ENCODE results near the gene KITLG.

Gene KITLG

DNA sequence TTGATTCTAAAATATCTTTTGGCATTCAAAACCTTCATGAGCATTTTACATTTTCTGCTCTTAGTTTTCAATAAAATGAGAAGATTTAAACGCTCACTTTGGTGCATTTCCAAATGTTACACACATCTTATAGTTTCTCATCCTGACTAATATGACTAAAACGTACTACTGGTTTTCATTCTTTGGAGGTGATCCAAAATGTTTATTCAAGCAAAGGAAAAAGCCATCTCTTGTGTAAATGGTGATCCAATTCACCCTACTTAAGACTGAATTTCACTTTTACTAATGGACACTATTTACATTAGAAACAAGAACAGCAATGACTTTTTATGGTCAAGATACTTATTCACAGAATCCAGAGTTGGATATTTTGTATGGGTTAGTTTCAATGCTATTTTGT is 86.6 kb downstream of the KITLG start:
- H3K27ac ChIP-seq (replicated peaks): no peak overlapping the region

DNA sequence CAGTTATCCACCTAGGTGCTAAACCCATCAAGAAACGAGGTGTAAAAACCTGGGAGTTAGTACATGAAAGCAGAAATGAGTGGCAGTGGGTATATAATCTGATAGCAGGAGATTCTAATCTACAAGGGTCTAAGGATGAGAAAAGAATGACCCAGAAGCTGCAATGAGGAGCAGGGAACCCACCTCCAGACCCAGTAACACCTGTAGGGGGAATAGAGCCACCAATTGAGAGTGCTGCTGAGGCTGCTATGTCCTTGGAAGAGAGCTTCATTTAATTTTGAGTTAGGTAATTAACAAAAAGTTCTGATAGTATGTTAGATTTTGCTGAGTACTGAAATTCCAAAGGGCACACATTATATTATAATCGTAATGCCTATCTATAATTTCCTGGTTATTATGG is 89.8 kb downstream of the KITLG start:
- no peaks in the 10 kb centered on the region for H3K27me3 ChIP-seq (ENCODE audit: insufficient read depth, poor library complexity, severe bottlenecking)
- TF ChIP-seq, protein P1, sequence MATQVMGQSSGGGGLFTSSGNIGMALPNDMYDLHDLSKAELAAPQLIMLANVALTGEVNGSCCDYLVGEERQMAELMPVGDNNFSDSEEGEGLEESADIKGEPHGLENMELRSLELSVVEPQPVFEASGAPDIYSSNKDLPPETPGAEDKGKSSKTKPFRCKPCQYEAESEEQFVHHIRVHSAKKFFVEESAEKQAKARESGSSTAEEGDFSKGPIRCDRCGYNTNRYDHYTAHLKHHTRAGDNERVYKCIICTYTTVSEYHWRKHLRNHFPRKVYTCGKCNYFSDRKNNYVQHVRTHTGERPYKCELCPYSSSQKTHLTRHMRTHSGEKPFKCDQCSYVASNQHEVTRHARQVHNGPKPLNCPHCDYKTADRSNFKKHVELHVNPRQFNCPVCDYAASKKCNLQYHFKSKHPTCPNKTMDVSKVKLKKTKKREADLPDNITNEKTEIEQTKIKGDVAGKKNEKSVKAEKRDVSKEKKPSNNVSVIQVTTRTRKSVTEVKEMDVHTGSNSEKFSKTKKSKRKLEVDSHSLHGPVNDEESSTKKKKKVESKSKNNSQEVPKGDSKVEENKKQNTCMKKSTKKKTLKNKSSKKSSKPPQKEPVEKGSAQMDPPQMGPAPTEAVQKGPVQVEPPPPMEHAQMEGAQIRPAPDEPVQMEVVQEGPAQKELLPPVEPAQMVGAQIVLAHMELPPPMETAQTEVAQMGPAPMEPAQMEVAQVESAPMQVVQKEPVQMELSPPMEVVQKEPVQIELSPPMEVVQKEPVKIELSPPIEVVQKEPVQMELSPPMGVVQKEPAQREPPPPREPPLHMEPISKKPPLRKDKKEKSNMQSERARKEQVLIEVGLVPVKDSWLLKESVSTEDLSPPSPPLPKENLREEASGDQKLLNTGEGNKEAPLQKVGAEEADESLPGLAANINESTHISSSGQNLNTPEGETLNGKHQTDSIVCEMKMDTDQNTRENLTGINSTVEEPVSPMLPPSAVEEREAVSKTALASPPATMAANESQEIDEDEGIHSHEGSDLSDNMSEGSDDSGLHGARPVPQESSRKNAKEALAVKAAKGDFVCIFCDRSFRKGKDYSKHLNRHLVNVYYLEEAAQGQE (IDR thresholded peaks at IDR 0.05; ENCODE audit: insufficient replicate concordance, low read depth): no peak
- TF ChIP-seq GABPA (IDR thresholded peaks at IDR 0.05; ENCODE audit: low read depth): no peak
- TF ChIP-seq SPI1 (IDR thresholded peaks at IDR 0.05; ENCODE audit: borderline replicate concordance, low read depth): no peak
- TF ChIP-seq POLR2AphosphoS5 (IDR thresholded peaks at IDR 0.05; ENCODE audit: low read depth): no peak
- TF ChIP-seq, protein P2, sequence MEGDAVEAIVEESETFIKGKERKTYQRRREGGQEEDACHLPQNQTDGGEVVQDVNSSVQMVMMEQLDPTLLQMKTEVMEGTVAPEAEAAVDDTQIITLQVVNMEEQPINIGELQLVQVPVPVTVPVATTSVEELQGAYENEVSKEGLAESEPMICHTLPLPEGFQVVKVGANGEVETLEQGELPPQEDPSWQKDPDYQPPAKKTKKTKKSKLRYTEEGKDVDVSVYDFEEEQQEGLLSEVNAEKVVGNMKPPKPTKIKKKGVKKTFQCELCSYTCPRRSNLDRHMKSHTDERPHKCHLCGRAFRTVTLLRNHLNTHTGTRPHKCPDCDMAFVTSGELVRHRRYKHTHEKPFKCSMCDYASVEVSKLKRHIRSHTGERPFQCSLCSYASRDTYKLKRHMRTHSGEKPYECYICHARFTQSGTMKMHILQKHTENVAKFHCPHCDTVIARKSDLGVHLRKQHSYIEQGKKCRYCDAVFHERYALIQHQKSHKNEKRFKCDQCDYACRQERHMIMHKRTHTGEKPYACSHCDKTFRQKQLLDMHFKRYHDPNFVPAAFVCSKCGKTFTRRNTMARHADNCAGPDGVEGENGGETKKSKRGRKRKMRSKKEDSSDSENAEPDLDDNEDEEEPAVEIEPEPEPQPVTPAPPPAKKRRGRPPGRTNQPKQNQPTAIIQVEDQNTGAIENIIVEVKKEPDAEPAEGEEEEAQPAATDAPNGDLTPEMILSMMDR (IDR thresholded peaks at IDR 0.05; ENCODE audit: insufficient read depth, low read length): no peak
- no peak overlapping the region for H3K27ac ChIP-seq (replicated peaks)
- no peak overlapping the region for H3K4me3 ChIP-seq (replicated peaks; ENCODE audit: insufficient read depth, low read length)
- no peak for DNase-seq (ENCODE audit: low read depth in 1 of 2, low spot score in 1 of 2)

More for the DNA sequence above, 86.6 kb downstream of the KITLG start:
- TF ChIP-seq SPI1 (IDR thresholded peaks at IDR 0.05; ENCODE audit: borderline replicate concordance, low read depth) (no peak), POLR2AphosphoS5 (IDR thresholded peaks at IDR 0.05; ENCODE audit: low read depth) (no peak), GABPA (IDR thresholded peaks at IDR 0.05; ENCODE audit: low read depth) (no peak)
- TF ChIP-seq, protein P1 (IDR thresholded peaks at IDR 0.05; ENCODE audit: insufficient replicate concordance, low read depth): no peak
- TF ChIP-seq, protein P2 (IDR thresholded peaks at IDR 0.05; ENCODE audit: insufficient read depth, low read length): no peak
- DNase-seq (ENCODE audit: low read depth in 1 of 2, low spot score in 1 of 2): no peak
- Histone ChIP-seq H3K27me3 (ENCODE audit: insufficient read depth, poor library complexity, severe bottlenecking) (no peaks in the 10 kb centered on the region), H3K4me3 (replicated peaks; ENCODE audit: insufficient read depth, low read length) (no peak overlapping the region)

DNA sequence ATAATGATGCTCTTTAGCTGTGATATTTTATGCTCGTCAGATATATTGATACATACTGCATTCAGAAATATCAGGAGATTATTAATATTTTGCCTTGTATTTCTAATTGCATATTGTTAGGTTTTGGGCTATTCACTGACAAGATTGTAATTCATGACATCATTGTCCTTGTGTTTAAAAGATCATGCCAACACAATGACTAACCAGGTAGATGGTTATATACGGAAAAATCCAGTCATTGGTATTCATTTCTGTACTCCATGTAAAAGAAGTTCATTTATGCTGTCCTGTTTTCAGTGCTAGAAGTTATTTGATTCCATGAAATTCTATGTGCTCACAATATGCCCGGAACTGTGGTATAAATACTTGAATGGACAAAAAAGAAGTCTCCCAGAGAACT is 107.5 kb downstream of the KITLG start:
- Histone ChIP-seq H3K4me3 (replicated peaks; ENCODE audit: insufficient read depth, low read length) (no peak overlapping the region), H3K27me3 (ENCODE audit: insufficient read depth, poor library complexity, severe bottlenecking) (no peaks in the 10 kb centered on the region), H3K27ac (replicated peaks) (no peak overlapping the region)
- DNase-seq (ENCODE audit: low read depth in 1 of 2, low spot score in 1 of 2): no peak
- TF ChIP-seq, protein P2 (IDR thresholded peaks at IDR 0.05; ENCODE audit: insufficient read depth, low read length): no peak
- no peak for TF ChIP-seq SPI1 (IDR thresholded peaks at IDR 0.05; ENCODE audit: borderline replicate concordance, low read depth)
- no peak for TF ChIP-seq GABPA (IDR thresholded peaks at IDR 0.05; ENCODE audit: low read depth)
- TF ChIP-seq, protein P1 (IDR thresholded peaks at IDR 0.05; ENCODE audit: insufficient replicate concordance, low read depth): no peak
- TF ChIP-seq POLR2AphosphoS5 (IDR thresholded peaks at IDR 0.05; ENCODE audit: low read depth): no peak
